Neural cell (in vitro differentiated cells): ENCODE results near the gene MC1R. TPM values are rescaled to one million over a fixed set of nuclear protein-coding genes. Genes with fewer than 3 reads are reported as not detected.

Experiments
- H2AFZ ChIP-seq: fragments of 200-600, 300-800 bp; sonication (generic), shearing (Covaris generic); 2 replicates; pipeline ENCODE4 v1.6.0; 2014; ENCODE audit warnings: low read depth, mild to moderate bottlenecking, antibody characterized with exemption, low read length, moderate library complexity
- H3F3A ChIP-seq: fragments of 200-600 bp; shearing (Covaris generic); 2 replicates; pipeline ENCODE4 v1.6.1; 2016; ENCODE audit warnings: mild to moderate bottlenecking, moderate library complexity, mixed read lengths, antibody characterized with exemption, low read length; ENCODE audit not compliant: insufficient read depth, poor library complexity, severe bottlenecking
- H3K27ac ChIP-seq: fragments of 200-600, 300-800 bp; sonication (generic), shearing (Covaris generic); 2 replicates; pipeline ENCODE4 v1.5.1; 2014; ENCODE audit warnings: mild to moderate bottlenecking, low read length, moderate library complexity
- H3K27me3 ChIP-seq: fragments of 300-800, 200-600 bp; sonication (generic), shearing (Covaris generic); 2 replicates; pipeline ENCODE4 v1.6.0; 2014; ENCODE audit warnings: mild to moderate bottlenecking, low read depth, low read length, moderate library complexity; ENCODE audit not compliant: insufficient read depth
- H3K36me3 ChIP-seq: fragments of 300-800, 200-600 bp; sonication (generic), shearing (Covaris generic); 2 replicates; pipeline ENCODE4 v1.5.1; 2014; ENCODE audit warnings: mild to moderate bottlenecking, antibody characterized with exemption, low read length, moderate library complexity; ENCODE audit not compliant: insufficient read depth
- H3K4me2 ChIP-seq: fragments of 300-800, 200-600 bp; sonication (generic), shearing (Covaris generic); 2 replicates; pipeline ENCODE4 v1.6.0; 2014; ENCODE audit warnings: mild to moderate bottlenecking, low read length
- H3K4me3 ChIP-seq: fragments of 300-800, 200-600 bp; sonication (generic), shearing (Covaris generic); 2 replicates; pipeline ENCODE4 v1.5.1; 2014; ENCODE audit warnings: mild to moderate bottlenecking, low read length, moderate library complexity
- H3K79me2 ChIP-seq: fragments of 200-600 bp; shearing (Covaris generic); replicated peaks from 2 replicates; pipeline ENCODE4 v1.6.0; 2014; ENCODE audit warnings: mild to moderate bottlenecking, low read length, moderate library complexity; ENCODE audit not compliant: insufficient read depth
- H3K9ac ChIP-seq: fragments of 300-800, 200-600 bp; sonication (generic), shearing (Covaris generic); 2 replicates; pipeline ENCODE4 v1.6.1; 2016; ENCODE audit warnings: mild to moderate bottlenecking, low read length, mixed read lengths
- H3K9me2 ChIP-seq: fragments of 200-600 bp; shearing (Covaris generic); 2 replicates; pipeline ENCODE4 v1.6.1; 2016; ENCODE audit warnings: mild to moderate bottlenecking, low read length, mixed read lengths; ENCODE audit not compliant: insufficient read depth
- H3K9me3 ChIP-seq: fragments of 200-600, 300-800 bp; sonication (generic), shearing (Covaris generic); 2 replicates; pipeline ENCODE4 v1.6.1; 2016; ENCODE audit warnings: mild to moderate bottlenecking, mixed run types, low read length, moderate library complexity, mixed read lengths
- H4K20me1 ChIP-seq: fragments of 200-600 bp; shearing (Covaris generic); 2 replicates; pipeline ENCODE4 v1.6.1; 2016; ENCODE audit warnings: mild to moderate bottlenecking, mixed run types; ENCODE audit not compliant: insufficient read depth
- CTCF ChIP-seq: fragments of 450-650 bp; IDR thresholded peaks from 2 replicates; pipeline ENCODE4 v1.5.1; 2014; ENCODE audit warnings: antibody characterized with exemption, mild to moderate bottlenecking, moderate library complexity; ENCODE audit not compliant: poor library complexity, severe bottlenecking
- EP300 ChIP-seq: fragments of 450-650 bp; conservative IDR thresholded peaks from 2 replicates; pipeline ENCODE4 v1.6.1; 2014; ENCODE audit warnings: antibody characterized with exemption, mild to moderate bottlenecking, moderate library complexity; ENCODE audit not compliant: poor library complexity, severe bottlenecking
- EZH2 ChIP-seq: fragments of 200-600, 300-800 bp; shearing (Covaris generic), sonication (generic); IDR thresholded peaks from 2 replicates; pipeline ENCODE4 v1.6.1; 2014; ENCODE audit warnings: antibody characterized with exemption, low read length, borderline replicate concordance, mild to moderate bottlenecking; ENCODE audit not compliant: insufficient read depth, poor library complexity, severe bottlenecking
- MXI1 ChIP-seq: fragments of 450-650 bp; conservative IDR thresholded peaks from 2 replicates; pipeline ENCODE4 v1.6.1; 2014; ENCODE audit warnings: antibody characterized with exemption, mild to moderate bottlenecking; ENCODE audit not compliant: poor library complexity, severe bottlenecking
- POLR2AphosphoS5 ChIP-seq: IDR thresholded peaks from 2 replicates; pipeline ENCODE4 v1.6.1; 2012
- RAD21 ChIP-seq: fragments of 450-650 bp; conservative IDR thresholded peaks from 2 replicates; pipeline ENCODE4 v1.6.1; 2014; ENCODE audit warnings: antibody characterized with exemption, mild to moderate bottlenecking, moderate library complexity
- REST ChIP-seq: IDR thresholded peaks from 2 replicates; pipeline ENCODE4 v1.6.1; 2012; ENCODE audit warnings: borderline replicate concordance
- SMC3 ChIP-seq: fragments of 450-650 bp; conservative IDR thresholded peaks from 2 replicates; pipeline ENCODE4 v1.6.1; 2014; ENCODE audit warnings: antibody characterized with exemption, mild to moderate bottlenecking, moderate library complexity; ENCODE audit not compliant: poor library complexity
- TAF1 ChIP-seq: IDR thresholded peaks from 2 replicates; pipeline ENCODE4 v1.6.1; 2012; ENCODE audit warnings: low read depth
- polyA plus RNA-seq: library from polyadenylated mRNA; depleted of rRNA; stranded (reverse); fragments of >200 nt; gene quantifications from 2 replicates; pipeline ENCODE4 v1.2.3, GENCODE V29; 2014

The MC1R gene
- polyA plus RNA-seq, 1 donor from 2014 or later = 21.3 TPM

- no peaks in the 10 kb centered on the region for H3K36me3 ChIP-seq
- no peak overlapping the region for H3K27ac ChIP-seq
- no peaks in the 10 kb centered on the region for H3K27me3 ChIP-seq
- H4K20me1 ChIP-seq = no peaks in the 10 kb centered on the region
- no peak for TF ChIP-seq CTCF
- no peak for TF ChIP-seq POLR2AphosphoS5
- no peak for TF ChIP-seq RAD21
- no peak for TF ChIP-seq EZH2
- no peak for TF ChIP-seq TAF1
- no peak for TF ChIP-seq EP300
- TF ChIP-seq SMC3 = no peak
- no peak for TF ChIP-seq MXI1
- H3K4me3 ChIP-seq = no peak overlapping the region
- H3K9ac ChIP-seq = no peak overlapping the region
- H2AFZ ChIP-seq = no peak overlapping the region
- H3K4me2 ChIP-seq = no peak overlapping the region
- H3F3A ChIP-seq = no peaks in the 10 kb centered on the region
- no peaks in the 10 kb centered on the region for H3K9me2 ChIP-seq
- no peaks in the 10 kb centered on the region for H3K9me3 ChIP-seq
- H3K79me2 ChIP-seq = no peaks in the 10 kb centered on the region
Observed at GRCh38 chr16:89956505-89957215, 38.0 kb downstream of the MC1R start.

- H3K9me3 ChIP-seq = no peaks in the 10 kb centered on the region
- no peaks in the 10 kb centered on the region for H3K9me2 ChIP-seq
- no peaks in the 10 kb centered on the region for H3F3A ChIP-seq
- H3K9ac ChIP-seq = no peak overlapping the region
- H3K4me2 ChIP-seq = no peak overlapping the region
- no peak overlapping the region for H2AFZ ChIP-seq
- no peaks in the 10 kb centered on the region for H3K27me3 ChIP-seq
- TF ChIP-seq EP300 (no peak), EZH2 (no peak), REST (no peak), RAD21 (no peak), CTCF (no peak), MXI1 (no peak), SMC3 (no peak), POLR2AphosphoS5 (no peak), TAF1 (no peak)
- H4K20me1 ChIP-seq = no peaks in the 10 kb centered on the region
- no peaks in the 10 kb centered on the region for H3K79me2 ChIP-seq
- no peak overlapping the region for H3K27ac ChIP-seq
- no peaks in the 10 kb centered on the region for H3K36me3 ChIP-seq
- H3K4me3 ChIP-seq = no peak overlapping the region
Observed at GRCh38 chr16:89957216-89957785, 38.6 kb downstream of the MC1R start.
